HepG2 (cell line): Measurements from ENCODE around the gene FAM114A1. TPM values are rescaled to one million over a fixed set of nuclear protein-coding genes. Genes with fewer than 3 reads are reported as not detected.
A peak's percentile ranks its signal among the peaks of the same experiment; 100 is the strongest.

ENCODE experiments used
- CBFB ChIP-seq: sonication (generic); formaldehyde crosslinking; IDR thresholded peaks from 2 replicates; pipeline ENCODE4 v1.4.0; 2020; ENCODE audit warnings: missing genetic modification reagents
- FOXA1 ChIP-seq, 2 experiments: fragments of 450-650 bp in 1 of 2; sonication (generic) in 1 of 2; formaldehyde crosslinking in 1 of 2; IDR thresholded peaks; 2 replicates each; pipeline versions ENCODE4 v1.4.0 to v1.6.1; 2016 to 2020; ENCODE audit warnings: missing genetic modification reagents in 1 of 2
- HOXA3 ChIP-seq: sonication (generic); formaldehyde crosslinking; IDR thresholded peaks from 2 replicates; pipeline ENCODE4 v1.5.0; 2020; ENCODE audit warnings: missing genetic modification reagents
- HOXD1 ChIP-seq: sonication (generic); formaldehyde crosslinking; IDR thresholded peaks from 2 replicates; pipeline ENCODE4 v1.5.0; 2020; ENCODE audit warnings: missing genetic modification reagents
- ISL2 ChIP-seq: sonication (generic); formaldehyde crosslinking; IDR thresholded peaks from 2 replicates; pipeline ENCODE4 v1.5.0; 2020; ENCODE audit warnings: missing genetic modification reagents
- MAFK ChIP-seq, 2 experiments: IDR thresholded peaks in 1 of 2; conservative IDR thresholded peaks in 1 of 2; 2 replicates each; pipeline ENCODE4 v1.6.1; 2011; ENCODE audit warnings: improper control_type of control experiment in 2 of 2, low read length in 2 of 2
- MEIS2 ChIP-seq: sonication (generic); formaldehyde crosslinking; IDR thresholded peaks from 2 replicates; pipeline ENCODE4 v1.9.0; 2021; ENCODE audit warnings: mild to moderate bottlenecking, missing genetic modification reagents
- NFYC ChIP-seq: IDR thresholded peaks from 2 replicates; pipeline ENCODE4 v1.6.1; 2016; ENCODE audit warnings: missing genetic modification reagents, missing compliant biosample characterization
- RFX3 ChIP-seq: IDR thresholded peaks from 2 replicates; pipeline ENCODE4 v1.6.1; 2016; ENCODE audit warnings: missing biosample characterization, missing genetic modification reagents
- YEATS4 ChIP-seq: sonication (generic); formaldehyde crosslinking; IDR thresholded peaks from 2 replicates; pipeline ENCODE4 v1.4.0; 2020; ENCODE audit warnings: missing genetic modification reagents, borderline replicate concordance
- ZBTB7A ChIP-seq: sonication (generic); formaldehyde crosslinking; IDR thresholded peaks from 2 replicates; pipeline ENCODE4 v1.8.0; 2022; ENCODE audit warnings: mild to moderate bottlenecking, missing genetic modification reagents
- ZNF251 ChIP-seq: sonication (generic); formaldehyde crosslinking; IDR thresholded peaks from 2 replicates; pipeline ENCODE4 v1.9.0; 2021; ENCODE audit warnings: mild to moderate bottlenecking, missing genetic modification reagents
- ZNF256 ChIP-seq: sonication (generic); formaldehyde crosslinking; conservative IDR thresholded peaks from 2 replicates; pipeline ENCODE4 v1.4.0; 2020; ENCODE audit warnings: missing genetic modification reagents
- ZNF512 ChIP-seq: sonication (generic); formaldehyde crosslinking; IDR thresholded peaks from 2 replicates; pipeline ENCODE4 v1.4.0; 2020; ENCODE audit warnings: mild to moderate bottlenecking, missing genetic modification reagents
- ZNF646 ChIP-seq: sonication (generic); formaldehyde crosslinking; IDR thresholded peaks from 2 replicates; pipeline ENCODE4 v1.9.0; 2021; ENCODE audit warnings: mild to moderate bottlenecking, missing genetic modification reagents
- ZNF878 ChIP-seq: sonication (generic); formaldehyde crosslinking; IDR thresholded peaks from 2 replicates; pipeline ENCODE4 v1.8.1; 2023; ENCODE audit warnings: mild to moderate bottlenecking, missing genetic modification reagents, moderate library complexity
- polyA plus RNA-seq, 8 experiments: library from polyadenylated mRNA; depleted of rRNA in 3 of 8; stranded (reverse) in 7 of 8; unstranded in 1 of 8; fragments of >200 nt; fragmentation: Illumina TruSeq in 4 of 8; extraction: Trizol in 4 of 8; gene quantifications; 2 replicates each; pipeline versions ENCODE4 v1.2.1 to v1.2.3, GENCODE V29; 2011 to 2016; ENCODE audit warnings: low read depth in 4 of 8, missing spikeins in 1 of 8, mixed read lengths in 1 of 8; ENCODE audit not compliant: insufficient read depth in 1 of 8
- total RNA-seq, 5 experiments: library from RNA; depleted of rRNA; stranded (reverse); fragments of >200 nt; fragmentation: Illumina TruSeq; extraction: Trizol; gene quantifications; 2 replicates each; pipeline ENCODE4 v1.2.3, GENCODE V29; 2016; ENCODE audit warnings: low read depth in 1 of 5
- TF ChIP-seq, protein P1 (sequence below): sonication (generic); formaldehyde crosslinking; IDR thresholded peaks from 2 replicates; pipeline ENCODE4 v1.5.0; 2020; ENCODE audit warnings: mild to moderate bottlenecking, low read depth, missing genetic modification reagents, borderline replicate concordance
- TF ChIP-seq, protein P2 (sequence below), 2 experiments: sonication (generic) in 1 of 2; formaldehyde crosslinking in 1 of 2; IDR thresholded peaks; 2 replicates each; pipeline versions ENCODE4 v1.4.0 to v1.6.1; 2018 to 2020; ENCODE audit warnings: missing genetic modification reagents in 2 of 2, borderline replicate concordance in 1 of 2, low read depth in 1 of 2, mild to moderate bottlenecking in 1 of 2, missing biosample characterization in 1 of 2

Gene FAM114A1
- total and polyA plus RNA-seq, 2 of the 13 experiments (the other 11 are each of a cell fraction or from before 2014, with no cell fraction given) = 61.0 to 76.9 TPM

DNA sequence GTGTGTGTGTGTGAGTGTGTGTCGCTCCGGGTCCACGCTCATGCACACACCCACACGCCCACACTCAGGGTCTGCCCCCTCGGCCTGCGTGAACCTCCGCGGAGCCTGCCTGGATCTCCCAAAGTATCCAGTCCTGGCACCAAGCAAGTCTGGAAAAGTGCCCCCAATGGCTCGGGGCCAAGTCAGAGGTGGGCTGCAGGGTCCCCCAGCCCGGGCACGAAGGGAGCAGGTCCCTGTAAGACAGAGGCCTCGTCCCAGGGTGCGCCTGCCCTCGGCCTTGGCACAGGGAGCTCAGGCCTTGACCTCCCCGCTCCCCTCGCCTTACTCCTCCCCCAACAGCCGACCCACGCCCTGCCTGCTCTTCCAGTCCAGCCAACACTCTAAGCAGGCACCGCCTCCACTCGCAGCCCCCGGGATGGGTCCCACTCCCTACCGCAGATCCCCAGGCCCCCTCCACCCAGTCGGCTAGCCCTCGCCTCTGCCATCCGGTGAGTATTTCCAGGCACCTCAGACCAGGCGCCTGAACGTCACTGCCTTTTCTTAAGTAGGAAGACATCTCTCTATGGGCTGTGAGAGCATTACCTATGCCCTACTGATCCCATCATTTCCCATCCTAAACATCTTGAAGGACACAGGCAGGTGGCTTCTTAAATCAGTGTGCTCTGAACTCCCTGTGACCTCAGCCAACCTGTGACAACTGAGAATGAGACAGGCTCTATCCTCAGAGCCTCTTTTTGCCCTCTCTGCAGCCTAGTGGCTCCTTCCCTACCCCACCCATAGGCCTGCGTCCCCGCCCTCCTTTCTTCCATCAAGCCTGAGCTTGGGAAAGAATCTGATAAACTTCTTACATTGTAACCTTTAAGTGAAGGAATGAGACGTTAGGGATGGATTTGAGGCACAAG is 704 bp downstream of the FAM114A1 start (continued):
- peak; percentile 53; the same call in 1 of the 2 replicates for TF ChIP-seq ZNF646 (CRISPR knock-in tag)
- TF ChIP-seq CBFB (CRISPR knock-in tag) = no peak
- peak; percentile 11; the same call in 1 of the 2 replicates for TF ChIP-seq HOXA3 (CRISPR knock-in tag)
- TF ChIP-seq ZNF878 (CRISPR knock-in tag) = 0 out of 2 replicates have a peak, but pooled peaks have one; percentile 39
- TF ChIP-seq RFX3 (CRISPR knock-in tag) = no peak
- TF ChIP-seq, protein P1, sequence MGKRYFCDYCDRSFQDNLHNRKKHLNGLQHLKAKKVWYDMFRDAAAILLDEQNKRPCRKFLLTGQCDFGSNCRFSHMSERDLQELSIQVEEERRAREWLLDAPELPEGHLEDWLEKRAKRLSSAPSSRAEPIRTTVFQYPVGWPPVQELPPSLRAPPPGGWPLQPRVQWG (CRISPR knock-in tag) = no peak
- no peak for TF ChIP-seq ZNF512 (CRISPR knock-in tag)
- no peak for TF ChIP-seq NFYC (CRISPR knock-in tag)
- TF ChIP-seq ZNF256 = 0 out of 2 replicates have a peak, but pooled peaks have one; percentile 27
- no peak for TF ChIP-seq ZNF251 (CRISPR knock-in tag)
- TF ChIP-seq, protein P2, sequence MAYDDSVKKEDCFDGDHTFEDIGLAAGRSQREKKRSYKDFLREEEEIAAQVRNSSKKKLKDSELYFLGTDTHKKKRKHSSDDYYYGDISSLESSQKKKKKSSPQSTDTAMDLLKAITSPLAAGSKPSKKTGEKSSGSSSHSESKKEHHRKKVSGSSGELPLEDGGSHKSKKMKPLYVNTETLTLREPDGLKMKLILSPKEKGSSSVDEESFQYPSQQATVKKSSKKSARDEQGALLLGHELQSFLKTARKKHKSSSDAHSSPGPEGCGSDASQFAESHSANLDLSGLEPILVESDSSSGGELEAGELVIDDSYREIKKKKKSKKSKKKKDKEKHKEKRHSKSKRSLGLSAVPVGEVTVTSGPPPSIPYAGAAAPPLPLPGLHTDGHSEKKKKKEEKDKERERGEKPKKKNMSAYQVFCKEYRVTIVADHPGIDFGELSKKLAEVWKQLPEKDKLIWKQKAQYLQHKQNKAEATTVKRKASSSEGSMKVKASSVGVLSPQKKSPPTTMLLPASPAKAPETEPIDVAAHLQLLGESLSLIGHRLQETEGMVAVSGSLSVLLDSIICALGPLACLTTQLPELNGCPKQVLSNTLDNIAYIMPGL (CRISPR knock-in tag; IDR thresholded peaks at IDR 0.05; ENCODE audit: borderline replicate concordance in 1 of 2, low read depth in 1 of 2) = peak; percentile 23 to 51; a peak in 3 of 4 replicates
- no peak for TF ChIP-seq MAFK (conservative IDR thresholded peaks at IDR 0.05 in 1 of 2, IDR thresholded peaks at IDR 0.05 in 1 of 2; ENCODE audit: low read length in 2 of 2)
- TF ChIP-seq ZBTB7A = 0 out of 2 replicates have a peak, but pooled peaks have one; percentile 33
- TF ChIP-seq MEIS2 (CRISPR knock-in tag) = peak; percentile 33; the same call in 1 of the 2 replicates
- TF ChIP-seq YEATS4 (CRISPR knock-in tag) = peak; percentile 38; the same call in 1 of the 2 replicates
- no peak for TF ChIP-seq FOXA1 (IDR thresholded peaks at IDR 0.05)
- TF ChIP-seq FOXA1 (CRISPR knock-in tag; IDR thresholded peaks at IDR 0.05) = no peak
- TF ChIP-seq ISL2 (CRISPR knock-in tag) = peak; percentile 47; the same call in 1 of the 2 replicates
- 0 out of 2 replicates have a peak, but pooled peaks have one; percentile 29 for TF ChIP-seq HOXD1
